H9 (cell line): ENCODE measurements around the gene PLS3. TPM values are rescaled to one million over a fixed set of nuclear protein-coding genes. Genes with fewer than 3 reads are reported as not detected.

ENCODE experiments used
- DNase-seq: peaks from one replicate; pipeline ENCODE4 v3.0.0-alpha.2; 2017
- H2AFZ ChIP-seq: one replicate; pipeline ENCODE4 v1.6.1; 2013; ENCODE audit warnings: mild to moderate bottlenecking, low read length, control low read depth, moderate library complexity
- H2AK5ac ChIP-seq: 2 replicates; pipeline ENCODE4 v1.6.1; 2013; ENCODE audit warnings: low read length, control low read depth, mixed read lengths; ENCODE audit not compliant: insufficient read length
- H2BK120ac ChIP-seq: one replicate; pipeline ENCODE4 v1.6.1; 2013; ENCODE audit warnings: low read depth, mild to moderate bottlenecking, low read length, control low read depth, inconsistent platforms; ENCODE audit not compliant: poor library complexity, severe bottlenecking
- H2BK12ac ChIP-seq: 2 replicates; pipeline ENCODE4 v1.6.1; 2013; ENCODE audit warnings: low read length, control low read depth, mixed read lengths, low read depth; ENCODE audit not compliant: insufficient read length
- H2BK15ac ChIP-seq: 2 replicates; pipeline ENCODE4 v1.6.1; 2013; ENCODE audit warnings: low read depth, low read length, control low read depth
- H2BK20ac ChIP-seq: one replicate; pipeline ENCODE4 v1.6.1; 2013; ENCODE audit warnings: low read depth, mild to moderate bottlenecking, low read length, control low read depth, inconsistent platforms; ENCODE audit not compliant: poor library complexity, severe bottlenecking
- H2BK5ac ChIP-seq: 2 replicates; pipeline ENCODE4 v1.6.1; 2013; ENCODE audit warnings: low read length, control low read depth, mixed read lengths; ENCODE audit not compliant: insufficient read length
- H3K14ac ChIP-seq: 2 replicates; pipeline ENCODE4 v1.6.1; 2013; ENCODE audit warnings: low read length, control low read depth; ENCODE audit not compliant: insufficient read depth
- H3K18ac ChIP-seq: 2 replicates; pipeline ENCODE4 v1.6.1; 2013; ENCODE audit warnings: low read depth, mild to moderate bottlenecking, mixed read lengths, low read length, control low read depth; ENCODE audit not compliant: insufficient read length
- H3K23ac ChIP-seq: 2 replicates; pipeline ENCODE4 v1.6.1; 2013; ENCODE audit warnings: low read length, control low read depth, mixed read lengths, low read depth; ENCODE audit not compliant: insufficient read length
- H3K23me2 ChIP-seq: 2 replicates; pipeline ENCODE4 v1.6.1; 2013; ENCODE audit warnings: low read depth, mild to moderate bottlenecking, mixed read lengths, low read length, control low read depth; ENCODE audit not compliant: insufficient read length, poor library complexity, severe bottlenecking
- H3K27ac ChIP-seq: 2 replicates; pipeline ENCODE4 v1.5.1; 2013; ENCODE audit warnings: low read length, control low read depth, mixed read lengths, low read depth; ENCODE audit not compliant: insufficient read length
- H3K27me3 ChIP-seq: 2 replicates; pipeline ENCODE4 v1.6.1; 2013; ENCODE audit warnings: low read length, control low read depth, inconsistent platforms; ENCODE audit not compliant: insufficient read depth
- H3K4ac ChIP-seq: 2 replicates; pipeline ENCODE4 v1.6.1; 2013; ENCODE audit warnings: low read depth, mild to moderate bottlenecking, control low read depth, inconsistent platforms, low read length, moderate library complexity
- H3K4me1 ChIP-seq: 2 replicates; pipeline ENCODE4 v1.6.1; 2013; ENCODE audit warnings: low read length, control low read depth, inconsistent platforms; ENCODE audit not compliant: insufficient read depth
- H3K4me2 ChIP-seq: 2 replicates; pipeline ENCODE4 v1.6.1; 2013; ENCODE audit warnings: low read length, control low read depth, mixed read lengths; ENCODE audit not compliant: insufficient read length, insufficient read depth
- H3K56ac ChIP-seq: 2 replicates; pipeline ENCODE4 v1.6.1; 2013; ENCODE audit warnings: low read depth, mild to moderate bottlenecking, mixed read lengths, low read length, control low read depth; ENCODE audit not compliant: insufficient read length
- H3K79me1 ChIP-seq: 2 replicates; pipeline ENCODE4 v1.6.1; 2013; ENCODE audit warnings: low read depth, mild to moderate bottlenecking, moderate library complexity, low read length, control low read depth, inconsistent platforms; ENCODE audit not compliant: insufficient read depth, poor library complexity, severe bottlenecking
- H3K79me2 ChIP-seq: 2 replicates; pipeline ENCODE4 v1.6.1; 2013; ENCODE audit warnings: low read length, control low read depth, inconsistent platforms; ENCODE audit not compliant: insufficient read depth
- H3K9ac ChIP-seq: 2 replicates; pipeline ENCODE4 v1.6.1; 2013; ENCODE audit warnings: low read length, control low read depth, mixed read lengths; ENCODE audit not compliant: insufficient read length; ENCODE audit errors: extremely low read depth
- H3K9me3 ChIP-seq: one replicate; pipeline ENCODE4 v1.6.1; 2013; ENCODE audit warnings: low read depth, low read length, inconsistent platforms; ENCODE audit not compliant: control insufficient read depth
- H3T11ph ChIP-seq: one replicate; pipeline ENCODE4 v1.6.1; 2013; ENCODE audit warnings: mild to moderate bottlenecking, low read length, control low read depth, inconsistent platforms
- H4K20me1 ChIP-seq: one replicate; pipeline ENCODE4 v1.6.1; 2013; ENCODE audit not compliant: control insufficient read depth, insufficient read length, insufficient read depth
- H4K5ac ChIP-seq: 2 replicates; pipeline ENCODE4 v1.6.1; 2013; ENCODE audit warnings: low read depth, mild to moderate bottlenecking, mixed read lengths, low read length, control low read depth; ENCODE audit not compliant: insufficient read length
- H4K8ac ChIP-seq: replicated peaks from 2 replicates; pipeline ENCODE4 v1.6.1; 2013; ENCODE audit warnings: low read length, control low read depth, mixed read lengths, low read depth; ENCODE audit not compliant: insufficient read length
- H4K91ac ChIP-seq: 2 replicates; pipeline ENCODE4 v1.6.1; 2013; ENCODE audit warnings: low read depth, mild to moderate bottlenecking, moderate library complexity, mixed read lengths, low read length, control low read depth; ENCODE audit not compliant: insufficient read length
- H3K27ac Mint-ChIP-seq, 3 experiments: 2 replicates in 2 of 3; 3 replicates in 1 of 3; pipeline ENCODE4 v1.8.0; 2020 to 2021; ENCODE audit warnings: mixed read lengths in 3 of 3, mild to moderate bottlenecking in 1 of 3, moderate library complexity in 1 of 3
- H3K27me3 Mint-ChIP-seq: 2 replicates; pipeline ENCODE4 v1.8.0; 2021; ENCODE audit warnings: low read depth, mild to moderate bottlenecking, moderate library complexity, mixed read lengths
- H3K36me3 Mint-ChIP-seq, 3 experiments: 2 replicates in 2 of 3; 3 replicates in 1 of 3; pipeline ENCODE4 v1.8.0; 2020 to 2021; ENCODE audit warnings: low read depth in 3 of 3, mixed read lengths in 3 of 3; ENCODE audit not compliant: insufficient read depth in 1 of 3
- H3K4me1 Mint-ChIP-seq, 2 experiments: 2 replicates each; pipeline ENCODE4 v1.8.0; 2020; ENCODE audit warnings: mixed read lengths in 2 of 2
- H3K4me3 Mint-ChIP-seq, 2 experiments: 2 replicates in 1 of 2; 3 replicates in 1 of 2; pipeline ENCODE4 v1.8.0; 2020 to 2021; ENCODE audit warnings: mild to moderate bottlenecking in 2 of 2, mixed read lengths in 2 of 2, moderate library complexity in 1 of 2
- H3K9me3 Mint-ChIP-seq, 2 experiments: 2 replicates in 1 of 2; 3 replicates in 1 of 2; pipeline ENCODE4 v1.8.0; 2020; ENCODE audit warnings: mild to moderate bottlenecking in 2 of 2, mixed read lengths in 2 of 2, moderate library complexity in 1 of 2
- CTCF ChIP-seq: fragments of 200-600 bp; sonication (generic); conservative IDR thresholded peaks from 3 replicates; pipeline ENCODE4 v1.8.0; 2021; ENCODE audit warnings: antibody characterized with exemption, mild to moderate bottlenecking
- total RNA-seq: library from RNA; stranded (reverse); gene quantifications from 2 replicates; pipeline ENCODE4 v1.2.1, GENCODE V29; 2021

PLS3 gene
- total RNA-seq, 1 experiment from 2014 or later: 315 TPM

GRCh38 chrX:115522952-115523351, 38.0 kb upstream of the PLS3 start:
- Histone ChIP-seq H2BK20ac (no peak overlapping the region), H4K20me1 (no peaks in the 10 kb centered on the region), H3T11ph (no peak overlapping the region), H3K79me1 (no peaks in the 10 kb centered on the region), H3K4me1 (no peaks in the 10 kb centered on the region), H2BK5ac (no peak overlapping the region), H3K27ac (no peak overlapping the region), H2BK12ac (no peak overlapping the region), H2AK5ac (no peak overlapping the region), H3K56ac (no peak overlapping the region), H3K14ac (no peak overlapping the region), H4K8ac (no peak overlapping the region), H2BK15ac (no peak overlapping the region), H4K5ac (no peak overlapping the region), H3K4me2 (no peak overlapping the region), H3K27me3 (no peaks in the 10 kb centered on the region), H3K9me3 (no peaks in the 10 kb centered on the region), H2BK120ac (no peak overlapping the region), H3K18ac (no peak overlapping the region), H3K23ac (no peak overlapping the region), H3K9ac (no peak overlapping the region), H3K23me2 (no peaks in the 10 kb centered on the region), H4K91ac (no peak overlapping the region), H3K79me2 (no peaks in the 10 kb centered on the region), H2AFZ (no peak overlapping the region), H3K4ac (no peak overlapping the region)
- no peak for DNase-seq
- Mint-ChIP-seq H3K27ac (no peak overlapping the region), H3K27me3 (0 out of 2 replicates have a peak, but pooled peaks cover 2% of the 10 kb centered on the region), H3K36me3 (no peaks in the 10 kb centered on the region), H3K4me1 (peaks cover 0 to 1% of the 10 kb centered on the region in 2 experiments; a peak in 2 of 4 replicates), H3K9me3 (no peaks in the 10 kb centered on the region), H3K4me3 (no peak overlapping the region)
- TF ChIP-seq CTCF: no peak
